ENCODE measurements around the gene TRAPPC3.

GRCh38 chr1:36116901-36117300 lies 32.4 kb downstream of the TRAPPC3 start:
- no peak for TF ChIP-seq CTCF (conservative IDR thresholded peaks at IDR 0.05; ENCODE audit: low read depth, low read length)
- no peak for TF ChIP-seq EZH2 (IDR thresholded peaks at IDR 0.05; ENCODE audit: borderline replicate concordance, low read depth, low read length, poor library complexity, severe bottlenecking)
